SIG-M5 (cell line): ENCODE results near the gene RGR.

ENCODE experiments used
- DNase-seq: peaks from one replicate; lab custom pipeline; 2025; lab: John Stamatoyannopoulos, UW

Gene RGR

GRCh38 chr10:84244651-84245270 is at the start of gene RGR:
Gene RGR (plus strand): TSS chr10:84245053. CDS start chr10:84245091, 38 bp downstream.
- DNase-seq, result no peak

- no peak for DNase-seq
Measured at GRCh38 chr10:84196083-84196482, 48.8 kb upstream of the RGR start.

GRCh38 chr10:84196941-84197340 is 47.9 kb upstream of the RGR start:
- no peak for DNase-seq

- no peak for DNase-seq
Measured at GRCh38 chr10:84197643-84198042, 47.2 kb upstream of the RGR start.

GRCh38 chr10:84198206-84198915 is 46.5 kb upstream of the RGR start:
- no peak for DNase-seq

GRCh38 chr10:84200537-84201243 is 44.2 kb upstream of the RGR start:
- DNase-seq, result no peak

- no peak for DNase-seq
Measured at GRCh38 chr10:84201244-84201606, 43.6 kb upstream of the RGR start.

- no peak for DNase-seq
Measured at GRCh38 chr10:84201682-84202081, 43.2 kb upstream of the RGR start.

GRCh38 chr10:84202349-84202748 is 42.5 kb upstream of the RGR start:
- DNase-seq, result no peak

GRCh38 chr10:84204122-84204521 is 40.7 kb upstream of the RGR start:
- no peak for DNase-seq

- DNase-seq, result no peak
Measured at GRCh38 chr10:84204610-84205009, 40.2 kb upstream of the RGR start.

GRCh38 chr10:84205049-84205852 is 39.6 kb upstream of the RGR start:
- DNase-seq, result no peak

- no peak for DNase-seq
Measured at GRCh38 chr10:84205853-84206525, 38.9 kb upstream of the RGR start.

GRCh38 chr10:84208023-84208422 is 36.8 kb upstream of the RGR start:
- no peak for DNase-seq

- DNase-seq, result no peak
Measured at GRCh38 chr10:84211566-84211965, 33.3 kb upstream of the RGR start.

- no peak for DNase-seq
Measured at GRCh38 chr10:84212014-84212413, 32.8 kb upstream of the RGR start.

- DNase-seq, result no peak
Measured at GRCh38 chr10:84213076-84213475, 31.8 kb upstream of the RGR start.

- no peak for DNase-seq
Measured at GRCh38 chr10:84214046-84214572, 30.7 kb upstream of the RGR start.

GRCh38 chr10:84214612-84215235 is 30.1 kb upstream of the RGR start:
- DNase-seq, result no peak

- no peak for DNase-seq
Measured at GRCh38 chr10:84216834-84217233, 28.0 kb upstream of the RGR start.

GRCh38 chr10:84217746-84218145 is 27.1 kb upstream of the RGR start:
- DNase-seq, result no peak
